IPS-15b (cell line): Measurements from ENCODE around the gene CARD14.
"Not testable (repeated sequence)": the region's sequence is repeated elsewhere in the genome, so short reads cannot be mapped to it uniquely, and the experiment has no call there.

Source experiments
- H3K27me3 ChIP-seq: one replicate; pipeline ENCODE4 v1.6.1; 2013; ENCODE audit warnings: low read length; ENCODE audit not compliant: control insufficient read depth, insufficient read depth
- H3K36me3 ChIP-seq: one replicate; pipeline ENCODE4 v1.6.1; 2013; ENCODE audit warnings: low read length; ENCODE audit not compliant: control insufficient read depth, insufficient read depth
- H3K4me1 ChIP-seq: one replicate; pipeline ENCODE4 v1.6.1; 2013; ENCODE audit warnings: mild to moderate bottlenecking, low read length; ENCODE audit not compliant: control insufficient read depth, insufficient read depth
- H3K4me3 ChIP-seq: one replicate; pipeline ENCODE4 v1.5.1; 2013; ENCODE audit warnings: low read depth, low read length
- H3K9ac ChIP-seq: one replicate; pipeline ENCODE4 v1.6.1; 2013; ENCODE audit warnings: low read depth, mild to moderate bottlenecking, low read length
- H3K9me3 ChIP-seq: one replicate; pipeline ENCODE4 v1.6.1; 2013; ENCODE audit warnings: mild to moderate bottlenecking, low read length; ENCODE audit not compliant: control insufficient read depth, insufficient read depth

The CARD14 gene

DNA sequence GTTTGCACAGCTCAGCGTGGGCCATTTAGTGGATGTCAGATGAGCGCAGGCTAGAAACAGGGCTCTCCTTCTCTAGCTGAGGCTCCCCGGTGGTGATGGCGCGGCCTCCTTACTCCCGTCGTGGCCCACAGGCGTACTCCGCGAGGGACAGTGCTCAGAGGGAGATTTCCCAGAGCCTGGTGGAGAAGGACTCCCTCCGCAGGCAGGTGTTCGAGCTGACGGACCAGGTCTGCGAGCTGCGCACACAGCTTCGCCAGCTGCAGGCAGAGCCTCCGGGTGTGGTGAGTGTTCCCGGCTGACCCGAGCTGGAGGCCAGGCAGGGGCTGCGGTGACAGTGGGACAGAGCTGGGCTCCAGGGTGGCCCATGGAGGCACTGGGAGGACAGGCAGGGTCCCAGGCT is 21.4 kb downstream of the CARD14 start:
- Histone ChIP-seq H3K4me1 (no peaks in the 10 kb centered on the region), H3K9me3 (no peaks in the 10 kb centered on the region), H3K27me3 (no peaks in the 10 kb centered on the region), H3K36me3 (no peaks in the 10 kb centered on the region), H3K9ac (no peak overlapping the region), H3K4me3 (no peak overlapping the region)

- H3K4me3 ChIP-seq = no peak overlapping the region
- no peaks in the 10 kb centered on the region for H3K9me3 ChIP-seq
- no peaks in the 10 kb centered on the region for H3K4me1 ChIP-seq
- H3K9ac ChIP-seq = no peak overlapping the region
- H3K36me3 ChIP-seq = no peaks in the 10 kb centered on the region
- no peaks in the 10 kb centered on the region for H3K27me3 ChIP-seq
Observed at GRCh38 chr17:80191865-80192661, 22.2 kb downstream of the CARD14 start.

DNA sequence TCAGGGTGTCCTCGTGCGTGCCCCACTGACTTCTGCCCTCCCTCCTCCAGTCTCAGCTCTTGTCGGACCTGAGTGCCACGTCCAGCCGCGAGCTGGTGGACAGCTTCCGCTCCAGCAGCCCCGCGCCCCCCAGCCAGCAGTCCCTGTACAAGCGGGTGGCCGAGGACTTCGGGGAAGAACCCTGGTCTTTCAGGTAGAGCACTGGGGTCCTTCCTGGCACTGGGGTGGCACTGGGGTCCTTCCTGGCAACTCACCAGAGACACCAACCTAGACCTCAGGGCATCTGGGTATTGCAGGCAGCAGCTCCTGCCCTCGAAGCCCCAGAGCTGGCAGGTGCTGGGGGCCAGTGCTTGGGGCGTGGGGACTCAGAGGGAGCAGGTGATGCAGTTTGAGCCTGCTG is 25.3 kb downstream of the CARD14 start:
- H3K4me1 ChIP-seq = no peaks in the 10 kb centered on the region
- H3K27me3 ChIP-seq = no peaks in the 10 kb centered on the region
- no peaks in the 10 kb centered on the region for H3K9me3 ChIP-seq
- H3K4me3 ChIP-seq = no peak overlapping the region
- no peak overlapping the region for H3K9ac ChIP-seq
- H3K36me3 ChIP-seq = no peaks in the 10 kb centered on the region

DNA sequence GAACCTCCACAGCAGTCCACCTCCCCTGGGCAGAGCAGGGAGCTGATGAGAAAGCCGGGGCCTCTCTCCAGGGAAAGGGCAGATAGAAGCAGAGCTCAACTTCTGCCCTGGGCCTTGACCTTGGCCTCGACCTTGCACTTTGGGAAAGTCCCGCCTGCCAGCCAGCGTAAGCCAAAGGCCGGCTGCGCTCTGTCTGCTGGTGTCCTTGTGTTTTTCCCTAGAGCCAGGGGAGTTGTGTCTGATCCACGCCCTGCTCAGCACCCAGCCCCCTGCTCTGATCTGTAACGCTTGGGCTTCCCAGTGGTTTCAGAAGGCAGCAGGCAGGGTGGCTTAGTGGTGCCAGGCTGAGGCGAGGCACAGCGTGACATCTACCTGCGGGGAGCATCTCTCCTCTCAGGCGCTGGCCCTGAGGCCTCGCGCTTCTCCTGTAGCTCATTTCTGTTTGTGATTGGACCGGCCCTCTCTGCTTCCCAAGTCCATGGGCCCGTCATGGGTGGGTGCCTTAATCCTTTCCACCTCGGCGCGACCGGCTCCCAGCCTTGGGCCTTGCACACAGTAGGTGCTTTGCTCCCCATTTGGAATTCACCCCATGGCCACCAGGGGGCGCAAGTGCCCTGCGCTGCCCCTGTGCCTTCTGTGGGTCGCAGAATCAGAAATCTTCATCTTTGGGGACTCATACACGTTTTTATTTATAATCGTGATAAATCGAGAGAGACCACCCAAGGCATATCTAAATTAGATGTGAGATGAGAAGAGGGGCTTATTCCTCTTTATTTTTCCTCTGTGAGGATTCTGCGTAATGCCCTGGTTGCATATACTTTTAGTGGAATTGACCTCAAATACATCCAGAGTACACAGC is 26.1 kb downstream of the CARD14 start:
- H3K4me1 ChIP-seq = no peaks in the 10 kb centered on the region
- no peak overlapping the region for H3K9ac ChIP-seq
- H3K4me3 ChIP-seq = no peak overlapping the region
- H3K27me3 ChIP-seq = no peaks in the 10 kb centered on the region
- H3K36me3 ChIP-seq = no peaks in the 10 kb centered on the region
- H3K9me3 ChIP-seq = no peaks in the 10 kb centered on the region

DNA sequence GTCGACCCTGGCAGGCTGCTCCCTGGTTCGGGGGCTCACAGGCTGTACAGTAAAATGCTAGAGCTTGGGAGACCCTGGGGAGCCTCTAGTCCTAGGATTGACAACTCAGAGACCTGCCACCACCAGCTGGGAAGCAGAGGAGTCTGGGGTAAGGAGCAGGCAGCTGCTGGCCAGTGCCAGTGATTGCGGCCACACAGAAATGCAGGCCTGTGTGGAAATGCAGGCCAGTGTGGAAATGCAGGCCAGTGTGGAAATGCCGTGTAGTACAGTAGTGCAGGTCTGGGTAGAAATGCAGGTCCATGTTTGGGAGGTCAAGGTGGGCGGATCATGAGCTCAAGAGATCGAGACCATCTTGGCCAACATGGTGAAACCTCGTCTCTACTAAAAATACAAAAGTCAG is 26.8 kb downstream of the CARD14 start:
- H3K4me1 ChIP-seq = no peaks in the 10 kb centered on the region
- no peak overlapping the region for H3K4me3 ChIP-seq
- H3K27me3 ChIP-seq = no peaks in the 10 kb centered on the region
- no peaks in the 10 kb centered on the region for H3K36me3 ChIP-seq
- H3K9me3 ChIP-seq = no peaks in the 10 kb centered on the region
- no peak overlapping the region for H3K9ac ChIP-seq

- no peak overlapping the region for H3K9ac ChIP-seq
Observed at GRCh38 chr17:80198144-80198661, 28.4 kb downstream of the CARD14 start.

DNA sequence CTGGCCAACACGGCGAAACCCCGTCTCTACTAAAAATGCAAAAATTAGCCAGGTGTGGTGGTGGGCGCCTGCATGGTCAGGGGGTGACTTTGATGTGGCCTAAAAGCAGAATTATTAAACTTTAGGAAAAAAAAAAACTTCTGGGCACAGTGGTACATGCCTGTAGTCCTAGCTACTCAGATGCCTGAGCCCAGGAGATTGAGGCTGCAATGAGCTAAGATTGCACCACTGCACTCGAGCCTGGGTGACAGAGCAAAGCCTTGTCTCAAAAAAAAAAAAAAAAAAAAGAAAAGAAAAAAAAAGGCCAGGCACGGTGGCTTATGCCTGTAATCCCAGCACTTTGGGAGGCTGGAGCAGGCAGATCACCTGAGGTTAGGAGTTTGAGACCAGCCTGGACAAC is 29.5 kb downstream of the CARD14 start:
- H3K4me3 ChIP-seq = not testable (repeated sequence)

More at GRCh38 chr17:80198144-80198661, 28.4 kb downstream of the CARD14 start:
- Histone ChIP-seq H3K27me3 (no peaks in the 10 kb centered on the region), H3K4me3 (no peak overlapping the region), H3K4me1 (no peaks in the 10 kb centered on the region), H3K36me3 (no peaks in the 10 kb centered on the region), H3K9me3 (no peaks in the 10 kb centered on the region)

GRCh38 chr17:80201446-80201845 is 31.6 kb downstream of the CARD14 start:
- Histone ChIP-seq H3K4me1 (no peaks in the 10 kb centered on the region), H3K9ac (no peak overlapping the region), H3K4me3 (no peak overlapping the region), H3K9me3 (no peaks in the 10 kb centered on the region), H3K27me3 (no peaks in the 10 kb centered on the region), H3K36me3 (peaks cover 4% of the 10 kb centered on the region)

More for the DNA sequence above, 29.5 kb downstream of the CARD14 start:
- not testable (repeated sequence) for H3K27me3 ChIP-seq, H3K9ac ChIP-seq, H3K4me1 ChIP-seq, H3K36me3 ChIP-seq, H3K9me3 ChIP-seq

GRCh38 chr17:80202197-80202596 is 32.4 kb downstream of the CARD14 start:
- no peaks in the 10 kb centered on the region for H3K9me3 ChIP-seq

GRCh38 chr17:80203471-80203963 is 33.7 kb downstream of the CARD14 start:
- Histone ChIP-seq H3K27me3 (no peaks in the 10 kb centered on the region), H3K4me1 (no peaks in the 10 kb centered on the region), H3K9ac (no peak overlapping the region), H3K36me3 (peaks cover 4% of the 10 kb centered on the region), H3K9me3 (no peaks in the 10 kb centered on the region), H3K4me3 (no peak overlapping the region)

More at GRCh38 chr17:80202197-80202596, 32.4 kb downstream of the CARD14 start:
- Histone ChIP-seq H3K36me3 (peaks cover 4% of the 10 kb centered on the region), H3K9ac (no peak overlapping the region), H3K27me3 (no peaks in the 10 kb centered on the region), H3K4me3 (no peak overlapping the region), H3K4me1 (no peaks in the 10 kb centered on the region)

DNA sequence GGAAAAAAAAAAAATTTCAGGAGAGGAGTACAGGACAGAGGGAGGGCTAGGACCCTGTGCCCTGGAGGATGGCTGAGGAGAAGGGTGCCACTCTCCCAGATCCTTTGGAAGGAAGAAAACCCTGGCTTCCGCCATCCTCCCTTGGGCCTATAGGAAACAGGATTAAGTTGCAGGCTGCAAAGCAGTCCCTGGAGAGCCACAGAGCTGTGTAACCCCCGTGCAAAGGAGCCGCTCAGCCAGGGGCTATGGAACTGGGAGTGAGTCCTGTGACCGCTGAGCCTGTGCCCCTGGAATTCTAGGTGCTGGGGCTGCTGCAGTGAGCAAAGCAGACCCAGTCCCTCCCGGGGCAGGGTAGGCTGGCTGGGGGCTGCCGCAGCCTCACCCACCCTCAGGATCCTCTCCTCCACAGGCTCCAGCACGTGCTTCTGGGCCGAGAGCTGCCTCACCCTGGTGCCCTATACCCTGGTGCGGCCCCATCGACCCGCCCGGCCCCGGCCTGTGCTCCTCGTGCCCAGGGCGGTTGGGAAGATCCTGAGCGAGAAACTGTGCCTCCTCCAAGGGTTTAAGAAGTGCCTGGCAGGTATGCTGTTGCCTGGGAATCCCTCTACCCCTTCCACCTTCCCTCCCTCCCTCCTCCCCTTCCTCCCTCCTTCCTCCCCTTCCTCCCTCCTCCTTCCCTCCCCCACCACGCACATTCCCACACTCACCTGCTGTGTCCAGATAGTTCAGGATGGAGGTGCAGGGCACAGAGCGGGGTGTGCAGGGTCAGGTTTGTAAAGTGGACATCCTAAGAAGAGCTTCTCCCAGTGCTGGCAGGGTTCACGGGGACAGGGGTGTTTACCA is 35.0 kb downstream of the CARD14 start:
- Histone ChIP-seq H3K36me3 (peaks cover 6% of the 10 kb centered on the region), H3K9ac (no peak overlapping the region), H3K27me3 (no peaks in the 10 kb centered on the region), H3K9me3 (no peaks in the 10 kb centered on the region), H3K4me3 (no peak overlapping the region), H3K4me1 (no peaks in the 10 kb centered on the region)
